Measurements from ENCODE around the gene SOCS6.
A peak's percentile ranks its signal among the peaks of the same experiment; 100 is the strongest.

Gene SOCS6

GRCh38 chr18:70289351-70290312 is 787 bp downstream of the SOCS6 start:
- DNase-seq (ENCODE audit: low read depth): peak; percentile 44

- DNase-seq (ENCODE audit: low read depth): no peak
Measured at GRCh38 chr18:70290482-70291294, 1.8 kb downstream of the SOCS6 start.

GRCh38 chr18:70291295-70291574 is 2.4 kb downstream of the SOCS6 start:
- DNase-seq (ENCODE audit: low read depth): no peak

- DNase-seq (ENCODE audit: low read depth): no peak
Measured at GRCh38 chr18:70292628-70293027, 3.8 kb downstream of the SOCS6 start.

GRCh38 chr18:70293166-70293565 is 4.3 kb downstream of the SOCS6 start:
- no peak for DNase-seq (ENCODE audit: low read depth)

GRCh38 chr18:70294471-70295191 is 5.8 kb downstream of the SOCS6 start:
- no peak for DNase-seq (ENCODE audit: low read depth)

- peak; percentile 8 for DNase-seq (ENCODE audit: low read depth)
Measured at GRCh38 chr18:70295192-70296188, 6.6 kb downstream of the SOCS6 start.

- DNase-seq (ENCODE audit: low read depth): no peak
Measured at GRCh38 chr18:70296289-70296688, 7.4 kb downstream of the SOCS6 start.

GRCh38 chr18:70296781-70297180 is 7.9 kb downstream of the SOCS6 start:
- DNase-seq (ENCODE audit: low read depth): no peak

- DNase-seq (ENCODE audit: low read depth): no peak
Measured at GRCh38 chr18:70299393-70299792, 10.5 kb downstream of the SOCS6 start.

- no peak for DNase-seq (ENCODE audit: low read depth)
Measured at GRCh38 chr18:70301667-70302066, 12.8 kb downstream of the SOCS6 start.

GRCh38 chr18:70308555-70309294 is 19.9 kb downstream of the SOCS6 start:
- no peak for DNase-seq (ENCODE audit: low read depth)

- DNase-seq (ENCODE audit: low read depth): no peak
Measured at GRCh38 chr18:70310560-70311320, 21.9 kb downstream of the SOCS6 start.

GRCh38 chr18:70311726-70312125 is 22.9 kb downstream of the SOCS6 start:
- no peak for DNase-seq (ENCODE audit: low read depth)

GRCh38 chr18:70313640-70314039 is 24.8 kb downstream of the SOCS6 start:
- no peak for DNase-seq (ENCODE audit: low read depth)

GRCh38 chr18:70314151-70314782 is 25.4 kb downstream of the SOCS6 start:
- no peak for DNase-seq (ENCODE audit: low read depth)

- no peak for DNase-seq (ENCODE audit: low read depth)
Measured at GRCh38 chr18:70319187-70319586, 30.3 kb downstream of the SOCS6 start.

GRCh38 chr18:70321616-70322015 is 32.8 kb downstream of the SOCS6 start:
- DNase-seq (ENCODE audit: low read depth): no peak

- DNase-seq (ENCODE audit: low read depth): no peak
Measured at GRCh38 chr18:70322385-70322784, 33.5 kb downstream of the SOCS6 start.

Measured in fibroblast of gingiva (primary cell).